ENCODE data around the gene CARD11. TPM values are rescaled to one million over a fixed set of nuclear protein-coding genes. Genes with fewer than 3 reads are reported as not detected.

Gene CARD11
- total RNA-seq, 2 experiments from 2014 or later: 163 TPM

GRCh38 chr7:3010161-3010560 is 33.5 kb downstream of the CARD11 start:
- H3K27me3 Mint-ChIP-seq: no peaks in the 10 kb centered on the region
- peak overlapping the region; percentile 27 for H3K27ac Mint-ChIP-seq
- H3K4me3 Mint-ChIP-seq: no peak overlapping the region
- ChIA-PET CTCF (interaction anchor here (0.6 to 1.6 kb wide), 5 partner anchors 31 to 146 kb away, joined by 3 to 5 read pairs (median 3); no protein-coding TSS in a partner anchor), POLR2A (interaction anchor here (0.7 kb wide), 1 partner anchor 27 kb away, joined by 3 read pairs; no protein-coding TSS in a partner anchor)
- no peak for DNase-seq
- no peaks in the 10 kb centered on the region for H3K9me3 Mint-ChIP-seq
- peaks cover 51% of the 10 kb centered on the region for H3K4me1 Mint-ChIP-seq
- peaks cover 72% of the 10 kb centered on the region for H3K36me3 Mint-ChIP-seq (ENCODE audit: low read depth)

- Mint-ChIP-seq H3K27me3 (no peaks in the 10 kb centered on the region), H3K36me3 (ENCODE audit: low read depth) (peaks cover 63% of the 10 kb centered on the region), H3K4me3 (no peak overlapping the region), H3K9me3 (no peaks in the 10 kb centered on the region), H3K4me1 (peaks cover 51% of the 10 kb centered on the region), H3K27ac (no peak overlapping the region)
- no peak for DNase-seq
- POLR2A ChIA-PET: no interaction called here
- CTCF ChIA-PET: interaction anchor here (0.7 kb wide), 1 partner anchor 57 kb away, joined by 3 read pairs; no protein-coding TSS in a partner anchor
Measured at GRCh38 chr7:3009086-3009485, 34.6 kb downstream of the CARD11 start.

GRCh38 chr7:3008386-3008785 is 35.3 kb downstream of the CARD11 start:
- Mint-ChIP-seq H3K4me1 (peaks cover 52% of the 10 kb centered on the region), H3K9me3 (no peaks in the 10 kb centered on the region), H3K27ac (no peak overlapping the region), H3K36me3 (ENCODE audit: low read depth) (peaks cover 65% of the 10 kb centered on the region), H3K27me3 (no peaks in the 10 kb centered on the region), H3K4me3 (no peak overlapping the region)
- CTCF ChIA-PET: interaction anchor here (0.7 kb wide), 1 partner anchor 144 kb away, joined by 4 read pairs; no protein-coding TSS in a partner anchor
- POLR2A ChIA-PET: interaction anchor here (1.1 kb wide), 1 partner anchor 34 kb away, joined by 3 read pairs; no protein-coding TSS in a partner anchor
- DNase-seq: no peak

- Mint-ChIP-seq H3K9me3 (no peaks in the 10 kb centered on the region), H3K36me3 (ENCODE audit: low read depth) (peaks cover 59% of the 10 kb centered on the region), H3K27me3 (no peaks in the 10 kb centered on the region), H3K4me1 (peaks cover 50% of the 10 kb centered on the region), H3K27ac (no peak overlapping the region), H3K4me3 (no peak overlapping the region)
- ChIA-PET CTCF (no interaction called here), POLR2A (interaction anchor here (1.1 kb wide), 1 partner anchor 35 kb away, joined by 3 read pairs; no protein-coding TSS in a partner anchor)
- DNase-seq: no peak
Measured at GRCh38 chr7:3007696-3008095, 36.0 kb downstream of the CARD11 start.

- H3K4me1 Mint-ChIP-seq: peaks cover 30% of the 10 kb centered on the region
- POLR2A ChIA-PET: no interaction called here
- no peak overlapping the region for H3K27ac Mint-ChIP-seq
- no peak for DNase-seq
- CTCF ChIA-PET: no interaction called here
- H3K36me3 Mint-ChIP-seq (ENCODE audit: low read depth): peaks cover 73% of the 10 kb centered on the region
- H3K27me3 Mint-ChIP-seq: no peaks in the 10 kb centered on the region
- no peaks in the 10 kb centered on the region for H3K9me3 Mint-ChIP-seq
- no peak overlapping the region for H3K4me3 Mint-ChIP-seq
Measured at GRCh38 chr7:3005257-3005656, 38.4 kb downstream of the CARD11 start.

- CTCF ChIA-PET: no interaction called here
- peaks cover under 1% of the 10 kb centered on the region for H3K9me3 Mint-ChIP-seq
- no peak overlapping the region for H3K4me3 Mint-ChIP-seq
- peaks cover 19% of the 10 kb centered on the region for H3K4me1 Mint-ChIP-seq
- no peaks in the 10 kb centered on the region for H3K27me3 Mint-ChIP-seq
- POLR2A ChIA-PET: no interaction called here
- no peak for DNase-seq
- no peak overlapping the region for H3K27ac Mint-ChIP-seq
- peaks cover 74% of the 10 kb centered on the region for H3K36me3 Mint-ChIP-seq (ENCODE audit: low read depth)
Measured at GRCh38 chr7:3003936-3004335, 39.7 kb downstream of the CARD11 start.

- Mint-ChIP-seq H3K4me3 (no peak overlapping the region), H3K27ac (no peak overlapping the region), H3K27me3 (no peaks in the 10 kb centered on the region), H3K36me3 (ENCODE audit: low read depth) (peaks cover 73% of the 10 kb centered on the region), H3K4me1 (peaks cover 6% of the 10 kb centered on the region), H3K9me3 (peaks cover 2% of the 10 kb centered on the region)
- no peak for DNase-seq
- ChIA-PET POLR2A (no interaction called here), CTCF (no interaction called here)
Measured at GRCh38 chr7:3002631-3003030, 41.0 kb downstream of the CARD11 start.

- ChIA-PET POLR2A (no interaction called here), CTCF (interaction anchor here (0.7 kb wide), 1 partner anchor 71 kb away, joined by 3 read pairs; no protein-coding TSS in a partner anchor)
- Mint-ChIP-seq H3K4me1 (peaks cover 4% of the 10 kb centered on the region), H3K36me3 (ENCODE audit: low read depth) (peaks cover 75% of the 10 kb centered on the region), H3K4me3 (no peak overlapping the region), H3K27ac (no peak overlapping the region), H3K27me3 (no peaks in the 10 kb centered on the region), H3K9me3 (peaks cover 14% of the 10 kb centered on the region)
- no peak for DNase-seq
Measured at GRCh38 chr7:3000566-3000965, 43.1 kb downstream of the CARD11 start.

- Mint-ChIP-seq H3K27ac (no peak overlapping the region), H3K4me3 (no peak overlapping the region), H3K4me1 (peaks cover 6% of the 10 kb centered on the region), H3K9me3 (peaks cover 26% of the 10 kb centered on the region), H3K27me3 (no peaks in the 10 kb centered on the region), H3K36me3 (ENCODE audit: low read depth) (peaks cover 88% of the 10 kb centered on the region)
- POLR2A ChIA-PET: interaction anchor here (1.0 kb wide), 1 partner anchor 35 kb away, joined by 3 read pairs; no protein-coding TSS in a partner anchor
- CTCF ChIA-PET: no interaction called here
- no peak for DNase-seq
Measured at GRCh38 chr7:2999078-2999500, 44.6 kb downstream of the CARD11 start.

- Mint-ChIP-seq H3K36me3 (ENCODE audit: low read depth) (peaks cover 96% of the 10 kb centered on the region), H3K27me3 (no peaks in the 10 kb centered on the region), H3K9me3 (peaks cover 32% of the 10 kb centered on the region), H3K4me1 (peaks cover 3% of the 10 kb centered on the region), H3K27ac (no peak overlapping the region), H3K4me3 (no peak overlapping the region)
- ChIA-PET POLR2A (no interaction called here), CTCF (interaction anchor here (1.4 kb wide), 1 partner anchor 68 kb away, joined by 3 read pairs; no protein-coding TSS in a partner anchor)
- no peak for DNase-seq
Measured at GRCh38 chr7:2997014-2997413, 46.7 kb downstream of the CARD11 start.

- Mint-ChIP-seq H3K27ac (no peak overlapping the region), H3K9me3 (peaks cover 39% of the 10 kb centered on the region), H3K27me3 (no peaks in the 10 kb centered on the region), H3K4me3 (no peak overlapping the region), H3K4me1 (peaks cover 4% of the 10 kb centered on the region), H3K36me3 (ENCODE audit: low read depth) (peaks cover 95% of the 10 kb centered on the region)
- no peak for DNase-seq
- ChIA-PET POLR2A (no interaction called here), CTCF (no interaction called here)
Measured at GRCh38 chr7:2996141-2996540, 47.5 kb downstream of the CARD11 start.

- Mint-ChIP-seq H3K27me3 (no peaks in the 10 kb centered on the region), H3K27ac (no peak overlapping the region), H3K9me3 (peaks cover 45% of the 10 kb centered on the region), H3K36me3 (ENCODE audit: low read depth) (peaks cover 86% of the 10 kb centered on the region), H3K4me3 (no peak overlapping the region), H3K4me1 (peaks cover 6% of the 10 kb centered on the region)
- CTCF ChIA-PET: no interaction called here
- POLR2A ChIA-PET: interaction anchor here (1.8 kb wide), 1 partner anchor 11 kb away, joined by 5 read pairs; no protein-coding TSS in a partner anchor
- DNase-seq: no peak
Measured at GRCh38 chr7:2993868-2994267, 49.8 kb downstream of the CARD11 start.

GRCh38 chr7:2993396-2993795 is 50.3 kb downstream of the CARD11 start:
- no peak for DNase-seq
- CTCF ChIA-PET: interaction anchor here (1.9 kb wide), 1 partner anchor 129 kb away, joined by 6 read pairs; no protein-coding TSS in a partner anchor
- H3K27ac Mint-ChIP-seq: no peak overlapping the region
- H3K36me3 Mint-ChIP-seq (ENCODE audit: low read depth): peaks cover 84% of the 10 kb centered on the region
- H3K27me3 Mint-ChIP-seq: no peaks in the 10 kb centered on the region
- peaks cover 9% of the 10 kb centered on the region for H3K4me1 Mint-ChIP-seq
- no peak overlapping the region for H3K4me3 Mint-ChIP-seq
- H3K9me3 Mint-ChIP-seq: peaks cover 45% of the 10 kb centered on the region
- POLR2A ChIA-PET: interaction anchor here (1.8 kb wide), 1 partner anchor 10 kb away, joined by 5 read pairs; no protein-coding TSS in a partner anchor

GRCh38 chr7:2990949-2991470 is 52.7 kb downstream of the CARD11 start:
- no peak overlapping the region for H3K4me3 Mint-ChIP-seq
- H3K4me1 Mint-ChIP-seq: peaks cover 17% of the 10 kb centered on the region
- H3K36me3 Mint-ChIP-seq (ENCODE audit: low read depth): peaks cover 79% of the 10 kb centered on the region
- H3K27ac Mint-ChIP-seq: no peak overlapping the region
- POLR2A ChIA-PET: interaction anchor here (0.7 kb wide), 1 partner anchor 129 kb away, joined by 3 read pairs; no protein-coding TSS in a partner anchor
- no peaks in the 10 kb centered on the region for H3K27me3 Mint-ChIP-seq
- CTCF ChIA-PET: no interaction called here
- DNase-seq: no peak
- H3K9me3 Mint-ChIP-seq: peaks cover 38% of the 10 kb centered on the region

Measured in activated CD4-positive, alpha-beta memory T cell treated with anti-CD3 and anti-CD28 coated beads, Interleukin-2, amount 10 ng/mL, durations not matched to agents 7 days and 5 days (primary cell).